Activated CD8-positive, alpha-beta T cell treated with anti-CD3 and anti-CD28 coated beads for 36 hours (primary cell): ENCODE results near the gene HPD. TPM values are rescaled to one million over a fixed set of nuclear protein-coding genes. Genes with fewer than 3 reads are reported as not detected.

Source experiments
- ATAC-seq: fragments of 200-7000 bp; cut with Tn5 transposase; one replicate; pipeline ENCODE4 v1.10.0; 2021; ENCODE audit warnings: mild to moderate bottlenecking, moderate library complexity
- CTCF ChIA-PET: fragments of 350-600 bp; sonication (Branson Sonifier 250); formaldehyde crosslinking; loops from one replicate; lab custom pipeline; 2021; ENCODE audit warnings: antibody characterized with exemption; lab: Charles Lee
- POLR2A ChIA-PET: fragments of 350-600 bp; sonication (Branson Sonifier 250); formaldehyde crosslinking; loops from one replicate; lab custom pipeline; 2021; ENCODE audit warnings: antibody characterized with exemption; lab: Charles Lee
- DNase-seq: peaks from one replicate; pipeline ENCODE4 v3.0.0-alpha.2; 2020
- H3K27ac Mint-ChIP-seq: one replicate; pipeline ENCODE4 v1.8.0; 2021; ENCODE audit warnings: mild to moderate bottlenecking, mixed read lengths
- H3K27me3 Mint-ChIP-seq: one replicate; pipeline ENCODE4 v1.8.0; 2021; ENCODE audit warnings: mixed read lengths
- H3K36me3 Mint-ChIP-seq: one replicate; pipeline ENCODE4 v1.8.0; 2021; ENCODE audit warnings: low read depth, mixed read lengths
- H3K4me1 Mint-ChIP-seq: one replicate; pipeline ENCODE4 v1.8.0; 2021; ENCODE audit warnings: low read depth, mixed read lengths
- H3K4me3 Mint-ChIP-seq: one replicate; pipeline ENCODE4 v1.8.0; 2021; ENCODE audit warnings: mild to moderate bottlenecking, moderate library complexity, mixed read lengths
- H3K9me3 Mint-ChIP-seq: one replicate; pipeline ENCODE4 v1.8.0; 2021; ENCODE audit warnings: mixed read lengths
- CTCF ChIP-seq: fragments of 200-600 bp; IDR thresholded peaks from one replicate; pipeline ENCODE4 v1.8.0; 2022; ENCODE audit warnings: antibody characterized with exemption, mild to moderate bottlenecking
- intact Hi-C: fragments of 100-400 bp; cut with micrococcal nuclease; formaldehyde crosslinking; loops from one replicate; pipeline ENCODE4 v1.10.0; 2022
- total RNA-seq, 2 experiments: library from RNA; stranded (reverse); gene quantifications; one replicate each; pipeline ENCODE4 v1.2.3, GENCODE V29; 2021

The HPD gene
- total RNA-seq, 2 experiments from 2014 or later, result not detected

- H3K4me3 Mint-ChIP-seq, result no peak overlapping the region
- intact Hi-C loops, result no loop called here
- no peaks in the 10 kb centered on the region for H3K27me3 Mint-ChIP-seq
- no peaks in the 10 kb centered on the region for H3K9me3 Mint-ChIP-seq
- H3K4me1 Mint-ChIP-seq, result peaks cover 19% of the 10 kb centered on the region
- ChIA-PET POLR2A (no interaction called here), CTCF (interaction anchor here (3.3 kb wide), 1 partner anchor 22 kb away, joined by 27 read pairs; no protein-coding TSS in a partner anchor)
- DNase-seq (no peak), ATAC-seq (no peak)
- no peak overlapping the region for H3K27ac Mint-ChIP-seq
- H3K36me3 Mint-ChIP-seq, result peaks cover 36% of the 10 kb centered on the region
- no peak for TF ChIP-seq CTCF
Measured at GRCh38 chr12:121816925-121817647, 41.6 kb downstream of the HPD start.

GRCh38 chr12:121815263-121815662, 43.4 kb downstream of the HPD start:
- POLR2A ChIA-PET, result interaction anchor here (0.8 to 1.6 kb wide), 5 partner anchors 9 to 22 kb away, joined by 4 to 5 read pairs (median 4); no protein-coding TSS in a partner anchor

GRCh38 chr12:121814429-121815119, 44.1 kb downstream of the HPD start:
- ATAC-seq, result no peak
- Mint-ChIP-seq H3K27ac (no peak overlapping the region), H3K4me1 (peaks cover 25% of the 10 kb centered on the region), H3K36me3 (peaks cover 48% of the 10 kb centered on the region), H3K9me3 (no peaks in the 10 kb centered on the region), H3K27me3 (no peaks in the 10 kb centered on the region), H3K4me3 (no peak overlapping the region)
- intact Hi-C loops, result no loop called here
- no peak for DNase-seq
- ChIA-PET CTCF (interaction anchor here (0.6 to 3.3 kb wide), 3 partner anchors 8 to 24 kb away, joined by 3 to 27 read pairs (median 5); no protein-coding TSS in a partner anchor), POLR2A (interaction anchor here (0.8 to 1.6 kb wide), 5 partner anchors 8 to 22 kb away, joined by 4 to 5 read pairs (median 4); no protein-coding TSS in a partner anchor)
- TF ChIP-seq CTCF, result no peak

More at GRCh38 chr12:121815263-121815662, 43.4 kb downstream of the HPD start:
- TF ChIP-seq CTCF, result no peak
- Mint-ChIP-seq H3K4me3 (no peak overlapping the region), H3K27ac (no peak overlapping the region), H3K27me3 (no peaks in the 10 kb centered on the region), H3K4me1 (peaks cover 25% of the 10 kb centered on the region), H3K9me3 (no peaks in the 10 kb centered on the region), H3K36me3 (peaks cover 45% of the 10 kb centered on the region)
- DNase-seq, result no peak
- intact Hi-C loops, result no loop called here
- no peak for ATAC-seq
- CTCF ChIA-PET, result interaction anchor here (0.6 to 3.3 kb wide), 5 partner anchors 8 to 122 kb away, joined by 3 to 27 read pairs (median 4); no protein-coding TSS in a partner anchor

GRCh38 chr12:121813951-121814350, 44.7 kb downstream of the HPD start:
- Mint-ChIP-seq H3K36me3 (peaks cover 51% of the 10 kb centered on the region), H3K4me3 (peak overlapping the region; percentile 74), H3K4me1 (peaks cover 25% of the 10 kb centered on the region), H3K9me3 (no peaks in the 10 kb centered on the region), H3K27ac (no peak overlapping the region), H3K27me3 (no peaks in the 10 kb centered on the region)
- no peak for ATAC-seq
- DNase-seq, result no peak
- ChIA-PET POLR2A (interaction anchor here (25.9 kb wide), 1 partner anchor 27 kb away, joined by 683 read pairs; the partner anchor contains the start of gene RHOF), CTCF (interaction anchor here (3.3 to 13.5 kb wide), 2 partner anchors 17 to 19 kb away, joined by 27 to 698 read pairs; partner anchors contain the start of genes RHOF and SETD1B)
- no peak for TF ChIP-seq CTCF
- intact Hi-C loops, result no loop called here
